ENCODE results near the gene PTEN.

DNA sequence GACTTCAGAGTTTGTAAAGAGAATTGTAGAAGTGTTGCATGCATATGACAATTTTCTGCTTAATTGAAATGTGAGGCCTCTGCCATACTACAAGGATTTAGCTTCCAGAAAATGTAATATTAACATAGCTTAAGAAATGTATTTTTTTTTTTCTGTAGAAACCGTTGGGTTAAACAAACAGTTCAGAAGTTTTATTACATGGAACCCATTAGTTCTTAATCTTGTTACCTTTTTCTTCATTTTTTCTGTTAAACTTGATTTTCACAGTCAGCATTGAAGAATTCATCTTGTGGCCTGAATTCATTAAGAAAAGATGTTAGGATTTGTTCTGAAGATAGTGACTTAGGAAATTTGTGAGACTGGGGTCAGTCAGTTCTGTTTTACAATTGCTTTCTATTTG, 4.9 kb downstream of the PTEN start:
- TF ChIP-seq POLR2A (IDR thresholded peaks at IDR 0.05), result no peak
- TF ChIP-seq, protein P1, sequence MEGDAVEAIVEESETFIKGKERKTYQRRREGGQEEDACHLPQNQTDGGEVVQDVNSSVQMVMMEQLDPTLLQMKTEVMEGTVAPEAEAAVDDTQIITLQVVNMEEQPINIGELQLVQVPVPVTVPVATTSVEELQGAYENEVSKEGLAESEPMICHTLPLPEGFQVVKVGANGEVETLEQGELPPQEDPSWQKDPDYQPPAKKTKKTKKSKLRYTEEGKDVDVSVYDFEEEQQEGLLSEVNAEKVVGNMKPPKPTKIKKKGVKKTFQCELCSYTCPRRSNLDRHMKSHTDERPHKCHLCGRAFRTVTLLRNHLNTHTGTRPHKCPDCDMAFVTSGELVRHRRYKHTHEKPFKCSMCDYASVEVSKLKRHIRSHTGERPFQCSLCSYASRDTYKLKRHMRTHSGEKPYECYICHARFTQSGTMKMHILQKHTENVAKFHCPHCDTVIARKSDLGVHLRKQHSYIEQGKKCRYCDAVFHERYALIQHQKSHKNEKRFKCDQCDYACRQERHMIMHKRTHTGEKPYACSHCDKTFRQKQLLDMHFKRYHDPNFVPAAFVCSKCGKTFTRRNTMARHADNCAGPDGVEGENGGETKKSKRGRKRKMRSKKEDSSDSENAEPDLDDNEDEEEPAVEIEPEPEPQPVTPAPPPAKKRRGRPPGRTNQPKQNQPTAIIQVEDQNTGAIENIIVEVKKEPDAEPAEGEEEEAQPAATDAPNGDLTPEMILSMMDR (IDR thresholded peaks at IDR 0.05), result no peak
